NCI-H146 treated with DMSO at 0.1 percent for 48 hours (cell line): Measurements from ENCODE around the gene CDH26.
A peak's percentile ranks its signal among the peaks of the same experiment; 100 is the strongest.
"Not testable (repeated sequence)": the region's sequence is repeated elsewhere in the genome, so short reads cannot be mapped to it uniquely, and the experiment has no call there.

Experiments used
- DNase-seq: peaks from one replicate; lab custom pipeline; 2025; ENCODE audit not compliant: unreplicated experiment; lab: John Stamatoyannopoulos, UW

CDH26 gene

GRCh38 chr20:59940129-59940955, 17.9 kb upstream of the CDH26 start, which contains the start of the genes FAM217B and PPP1R3D:
Gene FAM217B (plus strand): TSS chr20:59940389. CDS start chr20:59943944, 3,555 bp downstream.
Gene PPP1R3D (minus strand): TSS chr20:59940305. CDS start chr20:59939931, 374 bp downstream.
- DNase-seq: peak; percentile 90

- no peak for DNase-seq
These were observed 17.3 kb upstream of the CDH26 start for GRCh38 chr20:59940956-59941294.

GRCh38 chr20:59942245-59942644, 16.0 kb upstream of the CDH26 start:
- no peak for DNase-seq

GRCh38 chr20:59944726-59945125, 13.5 kb upstream of the CDH26 start:
- DNase-seq: no peak

GRCh38 chr20:59945175-59945574, 13.0 kb upstream of the CDH26 start:
- DNase-seq: no peak

GRCh38 chr20:59945731-59946130, 12.5 kb upstream of the CDH26 start:
- DNase-seq: no peak

- no peak for DNase-seq
These were observed 10.8 kb upstream of the CDH26 start for GRCh38 chr20:59947376-59947775.

- DNase-seq: no peak
These were observed 10.0 kb upstream of the CDH26 start for GRCh38 chr20:59948212-59948611.

GRCh38 chr20:59948828-59949720, 9.1 kb upstream of the CDH26 start:
- DNase-seq: peak; percentile 51

GRCh38 chr20:59949911-59950310, 8.3 kb upstream of the CDH26 start:
- no peak for DNase-seq

- DNase-seq: no peak
These were observed 3.5 kb upstream of the CDH26 start for GRCh38 chr20:59954718-59955117.

GRCh38 chr20:59955131-59955796, 3.0 kb upstream of the CDH26 start:
- DNase-seq: peak; percentile 27

GRCh38 chr20:59957568-59957967, 655 bp upstream of the CDH26 start:
- DNase-seq: not testable (repeated sequence)

- DNase-seq: peak; percentile 6
These were observed 403 bp downstream of the CDH26 start for GRCh38 chr20:59958626-59959025.

GRCh38 chr20:59961423-59961822, 3.2 kb downstream of the CDH26 start:
- DNase-seq: no peak

- DNase-seq: no peak
These were observed 3.9 kb downstream of the CDH26 start for GRCh38 chr20:59962155-59962554.

- no peak for DNase-seq
These were observed 8.2 kb downstream of the CDH26 start for GRCh38 chr20:59966428-59966827.

GRCh38 chr20:59971428-59971827, 13.2 kb downstream of the CDH26 start:
- DNase-seq: no peak

GRCh38 chr20:59972037-59972801, 14.0 kb downstream of the CDH26 start:
- DNase-seq: no peak

- DNase-seq: no peak
These were observed 18.0 kb downstream of the CDH26 start for GRCh38 chr20:59976156-59976782.
